Stromal cell of bone marrow (primary cell): Measurements from ENCODE around the gene AGO1.

Experiments used
- DNase-seq: peaks from one replicate; pipeline ENCODE4 v3.0.0-alpha.2; 2012; ENCODE audit warnings: low read depth

AGO1 gene

GRCh38 chr1:35882945-35883634 is at the start of gene AGO1:
AGO1 (plus strand) TSS chr1:35883209; CDS start chr1:35883422, 213 bp downstream.
- DNase-seq: peak; percentile 80

DNA sequence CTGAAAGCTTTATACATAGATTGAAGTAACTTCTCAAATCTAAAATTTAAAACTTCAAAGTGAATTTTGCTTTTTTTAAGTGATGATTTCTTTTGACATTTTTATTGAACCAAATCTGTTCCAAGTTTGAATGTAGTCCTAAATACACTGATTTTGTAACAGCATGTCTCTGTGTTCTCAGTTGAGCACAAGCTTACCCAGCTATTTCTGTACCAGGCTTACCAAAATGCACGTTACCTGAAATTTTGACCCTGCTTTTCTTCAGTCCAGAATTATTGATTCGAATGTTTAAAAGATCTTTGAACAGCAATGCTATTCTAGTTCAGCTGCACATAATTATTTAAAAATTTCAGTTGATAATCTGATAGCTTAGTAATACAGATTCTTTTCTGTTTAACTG is 49.6 kb upstream of the AGO1 start:
- no peak for DNase-seq

DNA sequence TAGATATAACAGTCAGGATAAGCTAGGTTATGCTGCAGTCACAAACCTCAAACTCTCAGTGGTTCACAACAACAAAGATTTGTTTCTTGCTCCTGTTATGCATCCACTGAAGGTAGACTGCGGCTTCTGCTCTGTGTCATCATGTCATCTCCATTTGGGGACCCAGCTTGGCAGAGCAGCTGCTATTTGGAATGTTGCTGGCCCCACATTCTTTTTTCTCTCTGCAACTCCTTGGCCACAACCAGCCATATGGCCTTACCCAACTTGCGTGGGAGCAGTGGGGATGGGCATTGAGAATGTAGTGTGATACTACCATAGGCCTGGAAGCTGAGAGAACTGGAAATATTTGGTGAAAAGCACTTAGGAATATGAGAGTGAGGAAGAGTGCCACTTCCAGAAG is 48.8 kb upstream of the AGO1 start:
- DNase-seq: no peak

DNA sequence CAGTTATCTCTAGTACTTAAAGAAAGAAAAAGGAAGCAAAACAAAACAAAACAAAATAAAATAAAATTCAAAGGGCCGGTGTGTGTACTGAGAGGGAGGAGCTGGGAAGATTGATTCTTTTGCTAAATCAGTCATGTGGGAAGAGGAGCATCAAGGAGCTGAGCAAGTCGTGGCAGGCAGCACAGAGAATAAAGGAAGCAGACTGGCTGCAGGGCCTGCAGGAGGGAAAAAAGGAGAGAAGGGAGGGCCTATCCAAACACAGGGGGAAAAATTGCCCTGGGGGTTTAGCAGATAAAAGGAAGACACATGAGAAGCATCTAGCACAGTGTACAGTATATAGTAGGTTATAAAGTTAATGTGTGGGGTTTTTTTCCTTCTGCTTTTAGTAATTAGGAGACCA is 47.6 kb upstream of the AGO1 start:
- no peak for DNase-seq

DNA sequence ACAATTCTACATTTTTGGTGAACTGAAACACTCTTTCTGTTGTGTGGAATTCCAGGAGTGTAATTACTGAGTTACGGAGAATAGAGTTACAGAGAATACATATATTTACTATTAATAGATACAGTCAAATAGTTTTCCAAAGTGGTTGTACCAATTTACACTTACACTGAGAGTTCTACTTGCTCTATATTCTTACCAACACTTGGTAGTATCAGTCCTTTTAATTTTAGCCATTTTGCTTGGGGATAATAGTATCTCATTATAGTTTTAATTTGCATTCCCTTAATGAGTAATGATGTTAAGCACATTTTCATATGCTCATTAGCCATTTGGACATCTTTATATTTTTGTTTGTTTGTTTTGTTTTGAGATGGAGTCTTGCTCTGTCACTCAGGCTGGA is 46.3 kb upstream of the AGO1 start:
- DNase-seq: no peak

DNA sequence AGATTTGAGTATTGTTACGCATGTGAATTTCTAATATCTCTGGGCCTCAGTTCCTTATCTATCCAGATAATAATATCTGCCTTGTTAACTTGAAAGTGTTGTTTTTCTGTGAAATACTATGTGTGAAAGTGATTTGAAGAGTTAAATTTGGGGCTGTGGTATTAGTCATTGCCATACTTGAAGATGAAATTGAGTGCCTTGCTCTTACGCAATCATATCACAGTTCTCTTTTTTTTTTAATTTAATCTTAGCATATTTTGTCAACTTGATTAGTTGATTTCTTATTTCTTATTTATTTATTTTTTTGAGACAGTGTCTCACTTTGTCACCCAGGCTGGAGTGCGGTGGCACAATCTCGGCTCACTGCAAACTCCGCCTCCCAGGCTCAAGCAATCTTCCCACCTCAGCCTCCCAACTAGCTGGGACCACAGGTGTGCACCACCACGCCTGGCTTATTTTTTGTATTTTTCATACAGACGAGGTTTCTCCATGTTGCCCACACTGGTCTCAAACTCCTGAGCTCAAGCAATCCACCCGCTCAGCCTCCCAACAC is 44.2 kb upstream of the AGO1 start:
- no peak for DNase-seq

- no peak for DNase-seq
Observed at GRCh38 chr1:35844826-35845225, 38.2 kb upstream of the AGO1 start.

GRCh38 chr1:35845766-35846165 is 37.2 kb upstream of the AGO1 start:
- no peak for DNase-seq

DNA sequence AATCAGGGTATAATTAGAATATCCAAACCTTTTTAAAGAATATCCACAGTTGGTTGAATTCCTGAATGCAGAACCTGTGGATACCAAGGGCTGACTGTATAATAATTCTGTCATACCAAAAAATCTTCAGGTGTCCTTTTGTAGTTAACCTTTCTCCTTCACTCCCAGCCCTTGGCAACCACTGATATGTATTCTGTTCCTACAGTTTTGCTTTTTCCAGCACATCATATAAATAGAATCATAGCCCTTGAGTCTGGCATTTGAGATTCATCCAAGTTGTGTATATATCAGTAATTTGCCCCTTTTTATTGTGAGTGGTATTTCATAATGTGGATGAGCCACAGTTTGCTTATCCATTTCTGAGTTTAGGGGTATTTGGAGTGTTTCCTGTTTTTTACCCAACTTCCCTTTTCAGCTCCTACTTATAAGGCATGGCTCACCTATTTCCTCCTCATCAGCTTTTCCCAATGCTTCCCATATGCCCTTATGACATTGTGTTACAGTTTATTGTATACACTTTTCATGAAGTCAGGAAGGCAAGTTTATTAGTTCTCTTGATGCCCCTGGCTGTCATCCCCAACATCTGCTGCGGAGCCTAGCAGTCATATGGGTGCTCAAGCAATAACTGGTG is 35.0 kb upstream of the AGO1 start:
- no peak for DNase-seq

- no peak for DNase-seq
Observed at GRCh38 chr1:35850051-35850450, 33.0 kb upstream of the AGO1 start.

DNA sequence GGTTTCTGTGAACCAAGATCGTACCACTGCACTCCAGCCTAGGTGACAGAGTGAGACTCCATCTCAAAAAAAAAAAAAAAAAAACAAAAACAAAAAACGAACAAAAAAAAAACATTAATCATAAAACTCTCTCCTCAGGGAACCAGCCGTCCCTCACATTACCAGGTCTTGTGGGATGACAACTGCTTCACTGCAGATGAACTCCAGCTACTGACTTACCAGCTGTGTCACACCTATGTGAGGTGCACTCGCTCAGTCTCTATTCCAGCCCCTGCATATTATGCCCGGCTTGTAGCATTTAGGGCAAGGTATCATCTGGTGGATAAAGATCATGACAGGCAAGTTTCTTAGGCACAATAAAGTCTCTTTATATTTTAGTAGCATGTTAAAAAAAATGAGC is 32.3 kb upstream of the AGO1 start:
- no peak for DNase-seq

DNA sequence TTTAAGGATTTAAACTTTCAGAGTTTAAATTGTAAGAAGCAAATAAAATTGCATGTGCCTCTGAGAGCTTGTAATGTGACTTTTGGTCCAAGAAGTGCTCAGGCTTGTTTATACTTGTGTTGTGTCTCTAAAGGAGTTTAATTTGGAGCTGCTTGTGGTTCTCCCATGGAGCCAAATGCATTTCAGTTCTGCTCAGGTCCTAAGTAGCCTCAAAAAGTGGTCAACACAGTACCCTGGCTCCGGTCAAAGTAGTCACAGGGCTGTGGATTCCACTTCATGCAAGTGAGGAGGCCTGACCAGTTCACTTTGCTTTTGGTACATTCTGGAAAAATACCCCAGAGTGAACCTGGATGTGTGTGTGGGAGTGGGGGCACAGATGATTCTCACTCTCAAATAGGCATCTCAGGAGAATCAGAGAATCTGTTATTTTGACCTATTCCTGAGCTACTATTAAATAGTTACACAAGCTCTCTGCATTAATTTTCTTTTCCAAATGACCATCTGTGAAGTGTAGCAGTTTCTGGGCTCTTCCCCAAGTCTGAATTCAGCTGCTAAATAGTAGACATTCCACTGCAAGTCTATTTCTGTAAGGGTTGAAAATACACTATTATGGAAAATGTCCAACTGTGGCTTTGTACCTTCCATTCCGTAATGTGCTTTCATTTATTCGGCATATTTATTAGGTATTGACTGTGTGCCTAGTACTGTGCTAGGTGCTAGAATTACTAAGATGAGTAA is 31.7 kb upstream of the AGO1 start:
- peak; percentile 3 for DNase-seq

DNA sequence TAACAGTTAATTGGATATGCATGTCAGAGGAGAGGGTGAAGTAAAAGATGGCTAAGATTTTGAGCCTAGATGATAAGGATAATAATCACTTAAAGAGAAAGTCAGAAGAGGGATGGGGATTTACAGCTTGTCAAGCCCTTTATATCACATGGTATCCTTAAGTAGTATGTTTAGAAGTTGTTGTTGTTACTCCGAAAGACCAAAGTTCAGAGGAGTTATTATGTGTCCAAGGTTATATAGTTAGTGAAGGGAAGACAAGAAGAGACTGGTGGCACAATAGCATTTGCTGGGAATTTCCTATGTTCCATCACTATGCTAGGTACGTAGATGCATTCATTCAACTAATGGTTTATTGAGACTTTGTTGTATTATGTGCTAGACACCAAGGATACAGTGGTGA is 30.8 kb upstream of the AGO1 start:
- DNase-seq: no peak

DNA sequence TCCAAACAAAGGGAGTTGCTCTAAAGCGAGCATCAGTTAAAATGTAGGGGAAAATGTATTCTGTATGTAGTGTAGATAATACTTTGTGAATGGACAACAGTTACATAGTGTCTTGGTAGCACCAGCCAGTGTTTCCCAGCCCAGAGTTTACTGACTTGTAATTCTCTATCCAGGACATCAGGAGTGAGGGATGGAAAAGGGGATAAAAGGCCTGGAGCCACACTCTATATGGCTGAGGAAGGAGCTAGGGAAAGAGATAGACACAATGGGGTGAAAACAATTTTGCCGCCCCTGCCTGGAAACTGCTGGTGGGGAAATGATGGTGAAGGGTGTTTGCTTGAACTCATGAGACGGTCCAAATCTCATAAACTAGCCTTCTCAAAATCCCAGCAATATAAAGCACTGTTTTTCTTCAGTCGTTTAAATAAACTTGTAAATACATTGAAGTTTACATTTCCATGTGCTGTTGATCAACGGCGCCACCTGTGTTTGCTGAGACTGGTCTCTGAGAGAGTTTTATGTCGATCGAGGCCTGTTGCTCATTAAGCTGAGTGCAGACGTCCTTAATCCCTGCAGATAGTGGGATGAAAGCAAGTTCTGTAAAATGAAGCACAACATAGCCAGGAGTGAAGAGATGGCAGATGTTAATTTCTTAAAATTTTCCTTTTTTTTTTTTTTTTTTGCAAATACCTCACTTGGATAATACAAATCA is 27.9 kb upstream of the AGO1 start:
- DNase-seq: no peak

GRCh38 chr1:35856964-35857363 is 26.0 kb upstream of the AGO1 start:
- DNase-seq: no peak

GRCh38 chr1:35857830-35858229 is 25.2 kb upstream of the AGO1 start:
- no peak for DNase-seq

GRCh38 chr1:35860696-35861095 is 22.3 kb upstream of the AGO1 start:
- no peak for DNase-seq

DNA sequence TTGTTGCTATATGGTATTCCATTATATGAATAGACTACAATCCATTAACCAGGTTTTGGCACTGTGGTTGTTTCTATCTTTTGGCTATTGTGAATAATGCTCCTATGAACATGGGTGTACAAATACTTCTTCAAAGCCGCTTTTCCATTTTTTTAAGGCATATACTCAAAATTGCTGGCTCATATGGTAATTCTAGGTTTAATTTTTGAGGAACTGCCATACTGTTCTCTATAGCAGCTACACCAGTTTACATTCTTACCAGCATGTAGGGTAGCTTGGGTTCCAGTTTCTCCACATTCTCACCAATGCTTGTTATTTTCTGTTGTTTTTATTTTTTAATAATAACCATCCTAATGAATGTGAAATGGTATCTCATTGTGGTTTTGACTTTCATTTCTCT is 19.9 kb upstream of the AGO1 start:
- DNase-seq: no peak

DNA sequence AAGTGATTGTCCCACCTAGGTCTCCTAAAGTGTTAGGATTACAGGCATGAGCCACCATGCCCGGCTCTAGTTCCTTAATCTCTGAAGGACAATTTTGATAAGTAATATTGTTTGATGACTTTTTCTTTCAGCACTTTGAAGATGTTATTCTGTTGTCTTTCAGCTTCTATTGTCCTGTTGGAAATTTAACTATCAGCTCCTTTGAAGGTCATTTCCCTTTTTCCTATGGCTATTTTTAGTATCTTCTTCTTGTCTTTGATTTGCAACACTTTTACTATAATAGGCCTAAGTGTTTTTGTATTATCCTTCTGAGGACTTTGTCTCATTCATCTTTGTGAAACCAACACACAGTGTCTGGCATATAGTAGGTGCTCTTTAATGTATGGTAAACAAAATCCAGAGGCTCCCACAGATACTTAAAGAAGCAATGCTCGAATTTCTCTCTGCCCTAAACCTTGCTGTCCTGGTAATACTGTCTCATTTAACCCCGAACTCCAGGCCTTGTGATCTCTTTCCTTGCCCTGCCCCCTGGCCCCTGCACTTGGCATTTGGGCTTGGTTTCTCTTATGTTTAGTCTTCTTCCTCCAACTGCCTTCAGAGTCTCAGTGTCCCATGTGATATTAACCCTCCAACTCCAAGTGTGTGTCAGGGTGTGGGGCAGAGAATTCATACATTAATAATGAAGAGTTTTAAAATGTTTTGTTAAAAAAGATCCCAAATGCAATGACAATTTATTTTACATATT is 19.0 kb upstream of the AGO1 start:
- no peak for DNase-seq

GRCh38 chr1:35864813-35865212 is 18.2 kb upstream of the AGO1 start:
- DNase-seq: no peak

DNA sequence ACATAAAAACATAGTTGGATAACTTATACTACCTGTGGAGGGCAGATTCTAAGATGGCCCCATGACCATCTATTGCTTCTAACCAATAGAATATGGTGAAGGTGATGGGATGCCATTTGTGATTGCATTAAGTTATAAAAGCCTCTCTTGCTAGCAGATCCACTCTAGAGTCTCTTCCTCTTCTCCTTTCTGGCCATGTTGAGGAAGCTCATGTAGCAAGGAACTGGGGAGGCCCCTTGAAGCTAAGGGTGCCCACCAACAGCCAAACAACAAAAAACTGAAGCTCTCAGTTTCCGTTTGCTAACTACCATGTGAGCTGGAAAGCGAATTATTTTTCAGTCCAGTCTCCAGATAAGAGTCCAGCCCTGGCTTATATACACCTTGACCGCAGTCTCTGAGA is 16.0 kb upstream of the AGO1 start:
- DNase-seq: no peak
